HL-60 (cell line): ENCODE results near the gene ABCB6.

Source experiments
- CTCF ChIP-seq: IDR thresholded peaks from one replicate; pipeline ENCODE4 v1.5.1; 2011; ENCODE audit warnings: low read length, control low read depth, inconsistent platforms; ENCODE audit not compliant: insufficient read depth
- GABPA ChIP-seq: IDR thresholded peaks from 2 replicates; pipeline ENCODE4 v1.6.1; 2012; ENCODE audit warnings: low read depth

- TF ChIP-seq CTCF (no peak), GABPA (no peak)
Measured at GRCh38 chr2:219175486-219175885, 43.3 kb downstream of the ABCB6 start.
